ENCODE results near the gene AASDHPPT. TPM values are rescaled to one million over a fixed set of nuclear protein-coding genes. Genes with fewer than 3 reads are reported as not detected.
A peak's percentile ranks its signal among the peaks of the same experiment; 100 is the strongest.

The AASDHPPT gene
- total RNA-seq (2011; cell fraction: chromatin; rRNA removed; ENCODE audit: low replicate concordance) = 14.6 and 24.1 TPM in 2 replicates
- total RNA-seq (2011; cell fraction: nucleolus; rRNA removed) = 17.2 and 17.6 TPM in 2 replicates
- total RNA-seq (2011; cell fraction: nucleoplasm; rRNA removed) = 18.5 and 25.4 TPM in 2 replicates
- total RNA-seq (2014; rRNA removed) (59.4 and 61.4 TPM in 2 replicates), total RNA-seq (2014; rRNA removed; fragmentation: Illumina TruSeq; extraction: Trizol) (73.1 and 78.9 TPM in 2 replicates), total RNA-seq (2015; rRNA removed; fragmentation: Illumina TruSeq; extraction: Trizol) (64.5 and 67.1 TPM in 2 replicates), total RNA-seq (2021) (59.7 and 69.0 TPM in 2 replicates), polyA plus RNA-seq (2011; rRNA removed) (46.5 and 69.4 TPM in 2 replicates), polyA plus RNA-seq (2014; fragmentation: Illumina TruSeq; extraction: Trizol) (56.3 and 61.8 TPM in 2 replicates), polyA plus RNA-seq (2014; fragmentation: Nextera tagmentation; extraction: Ambion mirVana) (100 to 1,000 TPM in 1 of 2 experiments, 10 to 100 TPM in 1; 96.2 to 115 TPM), polyA plus RNA-seq (2014; rRNA removed) (48.0 and 48.7 TPM in 2 replicates), polyA minus RNA-seq (2011; rRNA and poly(A)+ RNA removed) (55.1 and 58.5 TPM in 2 replicates), Bru-seq, nascent RNA (percentile 91 among the genes with signal in this experiment), BruChase-seq, experiment 1, labeled RNA remaining after a 2-hour chase (percentile 89 among the genes with signal in this experiment), BruChase-seq, experiment 2, labeled RNA remaining after a 6-hour chase (percentile 87 among the genes with signal in this experiment)
- 17.3 and 25.4 TPM in 2 replicates for polyA plus RNA-seq (2011; cell fraction: cytosol; rRNA removed)
- 18.9 and 19.1 TPM in 2 replicates for polyA plus RNA-seq (2011; cell fraction: nucleus; rRNA removed)
- polyA plus RNA-seq (2012) = 37.4 and 50.4 TPM in 2 replicates
- 40.6 and 47.0 TPM in 2 replicates for polyA minus RNA-seq (2011; cell fraction: cytosol; rRNA and poly(A)+ RNA removed)
- polyA minus RNA-seq (2011; cell fraction: nucleus; rRNA and poly(A)+ RNA removed) = 33.9 and 46.9 TPM in 2 replicates
- long read RNA-seq, experiment 1, full-length matches to known transcripts = 615 of 643 reads
- long read RNA-seq, experiment 1, partial matches to known transcripts = 22 of 643 reads
- long read RNA-seq, experiment 1, other reads (novel, unspliced or antisense) = 6 of 643 reads
- long read RNA-seq, experiment 2, transcript AASDHPPT-201 (6 exons, 2,955 nt) = major isoform, 13 of 48 reads
- long read RNA-seq, experiment 2, partial matches to known transcripts = 35 of 48 reads
- long read RNA-seq, experiment 2, other reads (novel, unspliced or antisense) = 0 of 48 reads
- long read RNA-seq, experiment 3, transcript AASDHPPT-201 (6 exons, 2,955 nt) = major isoform, 95 of 103 reads
- long read RNA-seq, experiment 3, partial matches to known transcripts = 4 of 103 reads
- long read RNA-seq, experiment 3, other reads (novel, unspliced or antisense) = 4 of 103 reads

GRCh38 chr11:106077609-106078455 is at the start of gene AASDHPPT:
TSS of gene AASDHPPT (plus strand) at chr11:106077662. CDS start at chr11:106077711, 49 bp downstream.
- TSS peak; percentile 54 for BruUV-seq (replicated peaks)
- under 1% methylated on average over 28 of the region's 55 CpGs for WGBS (ENCODE audit: insufficient coverage, low coverage, missing lambda C conversion rate)
- TF ChIP-seq PML (IDR thresholded peaks at IDR 0.05; ENCODE audit: low read length) (peak; percentile 37; the same call in 1 of the 2 replicates), U2AF1 (optimal IDR thresholded peaks at IDR 0.05; ENCODE audit: low read depth, low read length) (no peak), ZNF407 (IDR thresholded peaks at IDR 0.05; ENCODE audit: low read depth) (no peak), ZNF639 (CRISPR knock-in tag; conservative IDR thresholded peaks at IDR 0.05 in 1 of 2, IDR thresholded peaks at IDR 0.05 in 1 of 2) (peak in 1 of 2 experiments; percentile 51; a peak in 1 of 4 replicates)

More at GRCh38 chr11:106077609-106078455, at the start of gene AASDHPPT:
- H3K9me3 ChIP-seq (replicated peaks; ENCODE audit: control insufficient read depth, insufficient read depth, low read depth, low read length) = no peaks in the 10 kb centered on the region
- peak within 1 kb of the TSS; percentile 93 for H3K4me2 ChIP-seq (ENCODE audit: insufficient read depth, low read length)
- in situ Hi-C loops (cut with MboI) (no loop called here), intact Hi-C loops (cut with micrococcal nuclease) (loop anchor here (1.0 to 2.0 kb wide), 3 partner anchors 55 to 1485 kb away; partner anchors contain the start of gene MSANTD4)
- peaks cover 56% of the 10 kb centered on the region for H3K79me2 ChIP-seq (ENCODE audit: control insufficient read depth, insufficient read depth, low read length)
- H3K9ac ChIP-seq (ENCODE audit: insufficient read depth in 1 of 2, low read depth in 2 of 2, low read length in 2 of 2) = peak within 1 kb of the TSS; percentile 96 to 100
- CTCF ChIA-PET (ENCODE audit: low intra/inter-chr PET ratio) = no interaction called here
- peak; percentile 56 for ATAC-seq
- H4K20me1 ChIP-seq (replicated peaks; ENCODE audit: control insufficient read depth, insufficient read depth, low read length) = no peaks in the 10 kb centered on the region
- peak within 1 kb of the TSS; percentile 92 for H3K4me3 ChIP-seq
- POLR2A ChIA-PET = interaction anchor here (0.7 to 1.2 kb wide), 4 partner anchors 8 to 17 kb away, joined by 3 to 5 read pairs (median 4); no protein-coding TSS in a partner anchor
- peak within 1 kb of the TSS; percentile 98 for H2AFZ ChIP-seq (ENCODE audit: low read depth, low read length)
- H3K27me3 ChIP-seq (ENCODE audit: control insufficient read depth in 2 of 2, insufficient read depth in 2 of 2, low read length in 2 of 2) = no peaks in the 10 kb centered on the region
- no peak for FAIRE-seq
- peaks cover 0 to 9% of the 10 kb centered on the region in 2 experiments; a peak in 2 of 5 replicates for H3K4me1 ChIP-seq (replicated peaks in 1 of 2; ENCODE audit: control insufficient read depth in 2 of 2, insufficient read depth in 2 of 2, low read length in 2 of 2)
- no peaks in the 10 kb centered on the region for H3K9me1 ChIP-seq (ENCODE audit: control insufficient read depth, insufficient read depth, low read length)
- H3K27ac ChIP-seq (ENCODE audit: extremely low read depth, low read depth, low read length) = peak within 1 kb of the TSS; percentile 98
- peaks cover 34% of the 10 kb centered on the region for H3K36me3 ChIP-seq (ENCODE audit: control insufficient read depth, insufficient read depth, low read length)
- peak; percentile 13 to 54 (median 15) for DNase-seq (ENCODE audit: extremely low read depth in 1 of 4, low spot score in 3 of 4)

All from K562 (cell line).